Pancreas (tissue), 10 donors: ENCODE data around the gene APOBEC3H. TPM values are rescaled to one million over a fixed set of nuclear protein-coding genes. Genes with fewer than 3 reads are reported as not detected.

Experiments used
- ATAC-seq, 4 donors: fragments of 200-7000 bp; cut with Tn5 transposase; one replicate each; pipeline versions ENCODE4 v1.8.0 to v1.9.1; 2020; ENCODE audit warnings: mild to moderate bottlenecking in 4 of 4, moderate library complexity in 4 of 4
- DNase-seq, 6 donors: peaks; one replicate each; pipeline ENCODE4 v3.0.0-alpha.2; 2020
- FAIRE-seq: peaks from 2 replicates; lab custom pipeline; 2012; peaks lifted over from hg19 to GRCh38; lab: Jason Lieb, UNC
- H3K27ac ChIP-seq, 4 donors: fragments of 200-600 bp; sonication (generic); 1 replicate in 3 of 4; 2 replicates in 1 of 4; pipeline versions ENCODE4 v1.5.0 to v1.8.0; 2020
- H3K27me3 ChIP-seq, 4 donors: fragments of 200-600 bp; one replicate each; pipeline ENCODE4 v1.8.0; 2021
- H3K36me3 ChIP-seq, 3 donors: fragments of 200-600 bp; sonication (generic) in 1 of 3; one replicate each; pipeline versions ENCODE4 v1.5.0 to v1.8.0; 2020 to 2021
- H3K4me1 ChIP-seq, 3 donors: fragments of 200-600 bp; one replicate each; pipeline ENCODE4 v1.8.0; 2021
- H3K4me3 ChIP-seq, 4 donors: fragments of 200-600 bp; sonication (generic) in 2 of 4; one replicate each; pipeline versions ENCODE4 v1.5.0 to v1.8.0; 2020 to 2021
- H3K9me3 ChIP-seq, 4 donors: fragments of 200-600 bp; one replicate each; pipeline ENCODE4 v1.8.0; 2021
- CTCF ChIP-seq, 4 donors: fragments of 200-600 bp; sonication (generic) in 3 of 4; IDR thresholded peaks; one replicate each; pipeline versions ENCODE4 v1.5.0 to v1.8.0; 2021; ENCODE audit warnings: antibody characterized with exemption in 4 of 4
- WGBS, 2 donors: extraction: QIAGEN DNeasy Blood & Tissue Kit; methylation state at CpG; one replicate each; pipeline ENCODE4 v1.1.7; 2013; 5-methylcytosine and 5-hydroxymethylcytosine counted together
- intact Hi-C, 3 donors: fragments of 100-400 bp; cut with DNase I; formaldehyde crosslinking; loops; one replicate each; pipeline versions ENCODE4 v1.11.1 to v1.14.2; 2022
- polyA plus RNA-seq, 2 donors: library from polyadenylated mRNA; stranded (reverse); fragments of 200-250 nt; gene quantifications; one replicate each; pipeline ENCODE4 v1.2.3, GENCODE V29; 2013
- total RNA-seq, 6 donors: library from RNA; stranded (reverse); fragmentation: NEBNext Ultra II Directional in 4 of 6; extraction: Animal tissue kit (Norgen Biotek cat#: 25700) in 4 of 6; gene quantifications; one replicate each; pipeline versions ENCODE4 v1.2.1 to v1.2.4, GENCODE V29; 2021 to 2023
- donor health status: healthy with polysubstance abuse.
- donor health status: DM: no; HTN: no; CAD: no; lungs with moderate emphysema.
- donor health status: DM: no; HTN: no; CAD: no.
- donor health status: control.
- donor health status: control.
- donor health status: Bipolar disorder and iron deficiency.
- donor health status: DM: yes; HTN: yes; CAD: no.
- donor health status: DM: no; HTN: no; CAD: no.
- donor health status: DM: no; HTN: no; CAD: no.
- donor health status: DM: yes; HTN: yes; CAD: no.

The APOBEC3H gene
- total and polyA plus RNA-seq, 8 donors = 0.14 to 0.21 (median 0.16) TPM; not detected in 4

GRCh38 chr22:39148727-39149535 lies 51.9 kb downstream of the APOBEC3H start:
- no peak overlapping the region for H3K4me3 ChIP-seq

GRCh38 chr22:39149915-39150847 lies 53.1 kb downstream of the APOBEC3H start:
- no peak for TF ChIP-seq CTCF (IDR thresholded peaks at IDR 0.05)
- H3K9me3 ChIP-seq = no peaks in the 10 kb centered on the region
- intact Hi-C loops = no loop called here
- H3K4me1 ChIP-seq = peaks cover 8 to 17% (median 11%) of the 10 kb centered on the region in 3 donors
- no peak overlapping the region for H3K4me3 ChIP-seq
- peak overlapping the region in 1 of 4 donors; percentile 84 for H3K27ac ChIP-seq
- WGBS, 2 donors = 78 to 80% methylated on average over 16 of the region's 16 CpGs
- no peaks in the 10 kb centered on the region for H3K36me3 ChIP-seq
- FAIRE-seq = no peak
- ATAC-seq = no peak
- H3K27me3 ChIP-seq = peaks cover 0 to 3% (median 0%) of the 10 kb centered on the region in 4 donors
- DNase-seq = peak in 3 of 6 donors; percentile 33 to 70 (median 38)

More at GRCh38 chr22:39148727-39149535, 51.9 kb downstream of the APOBEC3H start:
- DNase-seq = peak in 3 of 6 donors; percentile 62 to 64 (median 63)
- WGBS, 2 donors = 79 to 82% methylated on average over 9 of the region's 9 CpGs
- Histone ChIP-seq H3K36me3 (no peaks in the 10 kb centered on the region), H3K4me1 (peaks cover 11 to 19% (median 16%) of the 10 kb centered on the region in 3 donors), H3K27ac (peak overlapping the region in 3 of 4 donors; percentile 2 to 52 (median 47)), H3K9me3 (no peaks in the 10 kb centered on the region), H3K27me3 (peaks cover 0 to 3% (median 0%) of the 10 kb centered on the region in 4 donors)
- TF ChIP-seq CTCF (IDR thresholded peaks at IDR 0.05) = no peak
- ATAC-seq = peak in 1 of 4 donors; percentile 4
- intact Hi-C loops = no loop called here
- no peak for FAIRE-seq

GRCh38 chr22:39150848-39151215 lies 53.8 kb downstream of the APOBEC3H start:
- TF ChIP-seq CTCF (IDR thresholded peaks at IDR 0.05) = no peak
- Histone ChIP-seq H3K4me1 (peaks cover 8 to 17% (median 11%) of the 10 kb centered on the region in 3 donors), H3K27ac (peak overlapping the region in 2 of 4 donors; percentile 84 to 91), H3K27me3 (peaks cover 0 to 3% (median 0%) of the 10 kb centered on the region in 4 donors), H3K4me3 (peak overlapping the region in 1 of 4 donors; percentile 86), H3K9me3 (no peaks in the 10 kb centered on the region), H3K36me3 (no peaks in the 10 kb centered on the region)
- ATAC-seq (no peak), FAIRE-seq (no peak), DNase-seq (peak in 3 of 6 donors; percentile 21 to 43 (median 26))
- intact Hi-C loops = no loop called here
- WGBS, 2 donors = 34 to 36% methylated on average over 6 of the region's 6 CpGs

- Histone ChIP-seq H3K9me3 (no peaks in the 10 kb centered on the region), H3K27ac (peak overlapping the region; percentile 53 to 91 (median 78)), H3K4me3 (peak overlapping the region; percentile 74 to 87 (median 80)), H3K36me3 (no peaks in the 10 kb centered on the region), H3K4me1 (peaks cover 3 to 10% (median 6%) of the 10 kb centered on the region in 3 donors), H3K27me3 (peaks cover 0 to 3% (median 0%) of the 10 kb centered on the region in 4 donors)
- FAIRE-seq = no peak
- DNase-seq = peak in 4 of 6 donors; percentile 35 to 56 (median 48)
- intact Hi-C loops = no loop called here
- WGBS, 2 donors = 40 to 41% methylated on average over 16 of the region's 16 CpGs
- no peak for ATAC-seq
- no peak for TF ChIP-seq CTCF (IDR thresholded peaks at IDR 0.05)
Observed at GRCh38 chr22:39151329-39151975, 54.4 kb downstream of the APOBEC3H start.
